DOHH2 (cell line): ENCODE data around the gene ZNF207.
"Not testable (repeated sequence)": the region's sequence is repeated elsewhere in the genome, so short reads cannot be mapped to it uniquely, and the experiment has no call there.

Experiments
- H3F3A ChIP-seq: fragments of 200-600 bp; sonication (generic), shearing (Covaris generic); 2 replicates; pipeline ENCODE4 v1.6.0; 2016; ENCODE audit warnings: antibody characterized with exemption, mild to moderate bottlenecking; ENCODE audit not compliant: control insufficient read depth, insufficient read depth
- H3K27ac ChIP-seq: fragments of 200-600 bp; sonication (generic); 2 replicates; pipeline ENCODE4 v1.5.1; 2014; ENCODE audit warnings: low read depth, mild to moderate bottlenecking, low read length, moderate library complexity
- H3K27me3 ChIP-seq: fragments of 200-600 bp; sonication (generic); 2 replicates; pipeline ENCODE4 v1.6.1; 2014; ENCODE audit warnings: mild to moderate bottlenecking, low read length, mixed read lengths; ENCODE audit not compliant: control insufficient read depth
- H3K36me3 ChIP-seq: fragments of 200-600 bp; sonication (generic); 2 replicates; pipeline ENCODE4 v1.6.1; 2014; ENCODE audit warnings: mild to moderate bottlenecking, low read length, moderate library complexity, mixed read lengths; ENCODE audit not compliant: control insufficient read depth
- H3K4me1 ChIP-seq: fragments of 200-600 bp; sonication (generic); 2 replicates; pipeline ENCODE4 v1.6.1; 2014; ENCODE audit warnings: mild to moderate bottlenecking, low read length, mixed read lengths; ENCODE audit not compliant: control insufficient read depth
- H3K4me2 ChIP-seq: fragments of 200-600 bp; sonication (generic); 2 replicates; pipeline ENCODE4 v1.6.0; 2014; ENCODE audit warnings: mild to moderate bottlenecking, low read length, moderate library complexity
- H3K4me3 ChIP-seq: fragments of 200-600 bp; sonication (generic); 2 replicates; pipeline ENCODE4 v1.5.1; 2014; ENCODE audit warnings: mild to moderate bottlenecking, low read length, mixed read lengths
- H3K79me2 ChIP-seq: fragments of 200-600 bp; sonication (generic); 2 replicates; pipeline ENCODE4 v1.6.1; 2014; ENCODE audit warnings: mild to moderate bottlenecking, low read length, mixed read lengths; ENCODE audit not compliant: control insufficient read depth
- H3K9me2 ChIP-seq: fragments of 200-600 bp; sonication (generic); replicated peaks from 2 replicates; pipeline ENCODE4 v1.6.1; 2014; ENCODE audit warnings: mild to moderate bottlenecking, low read length, mixed read lengths; ENCODE audit not compliant: control insufficient read depth
- H3K9me3 ChIP-seq: fragments of 200-600 bp; sonication (generic); 2 replicates; pipeline ENCODE4 v1.6.1; 2014; ENCODE audit warnings: antibody characterized with exemption, low read length, mixed read lengths; ENCODE audit not compliant: control insufficient read depth, insufficient read depth
- H4K20me1 ChIP-seq: fragments of 200-600 bp; sonication (generic); 2 replicates; pipeline ENCODE4 v1.6.0; 2014; ENCODE audit warnings: low read depth, mild to moderate bottlenecking, antibody characterized with exemption, low read length, moderate library complexity; ENCODE audit not compliant: control insufficient read depth, insufficient read depth
- EZH2phosphoT487 ChIP-seq: fragments of 200-600 bp; sonication (generic); IDR thresholded peaks from 2 replicates; pipeline ENCODE4 v1.6.1; 2017; ENCODE audit warnings: borderline replicate concordance, mild to moderate bottlenecking, antibody characterized with exemption, low read length, moderate library complexity, mixed read lengths
- TF ChIP-seq, protein P1 (sequence below): fragments of 200-600 bp; sonication (generic); IDR thresholded peaks from one replicate; pipeline ENCODE4 v1.5.1; 2014; ENCODE audit warnings: antibody characterized with exemption, mild to moderate bottlenecking, low read depth, low read length; ENCODE audit not compliant: poor library complexity, severe bottlenecking

Gene ZNF207

DNA sequence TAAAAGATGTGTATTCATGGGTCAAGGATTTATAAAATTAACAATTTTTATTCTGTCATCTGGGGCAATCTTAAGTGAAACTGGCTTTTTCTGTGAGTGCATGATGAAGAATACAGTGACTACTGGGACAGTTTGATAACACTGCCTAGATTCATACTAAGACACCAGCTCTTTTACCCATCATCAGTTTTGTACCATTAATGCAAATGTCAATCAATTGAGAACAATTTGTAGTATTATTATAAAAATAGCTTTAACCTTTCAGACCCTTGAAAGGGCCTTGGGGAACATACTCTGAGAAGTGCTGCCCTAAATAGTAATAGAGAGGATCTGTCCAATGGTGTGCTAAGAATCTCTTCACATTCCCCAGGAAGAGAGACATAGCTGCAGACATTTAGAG lies 49.0 kb downstream of the ZNF207 start:
- H3K4me2 ChIP-seq = no peak overlapping the region
- H4K20me1 ChIP-seq = no peaks in the 10 kb centered on the region
- H3K36me3 ChIP-seq = no peaks in the 10 kb centered on the region
- H3K4me1 ChIP-seq = no peaks in the 10 kb centered on the region
- no peaks in the 10 kb centered on the region for H3F3A ChIP-seq
- no peak for TF ChIP-seq EZH2phosphoT487
- TF ChIP-seq, protein P1, sequence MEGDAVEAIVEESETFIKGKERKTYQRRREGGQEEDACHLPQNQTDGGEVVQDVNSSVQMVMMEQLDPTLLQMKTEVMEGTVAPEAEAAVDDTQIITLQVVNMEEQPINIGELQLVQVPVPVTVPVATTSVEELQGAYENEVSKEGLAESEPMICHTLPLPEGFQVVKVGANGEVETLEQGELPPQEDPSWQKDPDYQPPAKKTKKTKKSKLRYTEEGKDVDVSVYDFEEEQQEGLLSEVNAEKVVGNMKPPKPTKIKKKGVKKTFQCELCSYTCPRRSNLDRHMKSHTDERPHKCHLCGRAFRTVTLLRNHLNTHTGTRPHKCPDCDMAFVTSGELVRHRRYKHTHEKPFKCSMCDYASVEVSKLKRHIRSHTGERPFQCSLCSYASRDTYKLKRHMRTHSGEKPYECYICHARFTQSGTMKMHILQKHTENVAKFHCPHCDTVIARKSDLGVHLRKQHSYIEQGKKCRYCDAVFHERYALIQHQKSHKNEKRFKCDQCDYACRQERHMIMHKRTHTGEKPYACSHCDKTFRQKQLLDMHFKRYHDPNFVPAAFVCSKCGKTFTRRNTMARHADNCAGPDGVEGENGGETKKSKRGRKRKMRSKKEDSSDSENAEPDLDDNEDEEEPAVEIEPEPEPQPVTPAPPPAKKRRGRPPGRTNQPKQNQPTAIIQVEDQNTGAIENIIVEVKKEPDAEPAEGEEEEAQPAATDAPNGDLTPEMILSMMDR = no peak
- H3K4me3 ChIP-seq = no peak overlapping the region
- H3K27me3 ChIP-seq = 0 out of 2 replicates have a peak, but pooled peaks cover 7% of the 10 kb centered on the region
- no peaks in the 10 kb centered on the region for H3K79me2 ChIP-seq
- H3K9me3 ChIP-seq = no peaks in the 10 kb centered on the region
- no peaks in the 10 kb centered on the region for H3K9me2 ChIP-seq
- no peak overlapping the region for H3K27ac ChIP-seq

GRCh38 chr17:32410085-32410484 lies 60.1 kb downstream of the ZNF207 start:
- H3K4me3 ChIP-seq, H3F3A ChIP-seq, H3K9me3 ChIP-seq, H3K36me3 ChIP-seq, H3K27me3 ChIP-seq, H4K20me1 ChIP-seq, H3K4me2 ChIP-seq, H3K27ac ChIP-seq, H3K4me1 ChIP-seq, H3K79me2 ChIP-seq, H3K9me2 ChIP-seq: not testable (repeated sequence)

DNA sequence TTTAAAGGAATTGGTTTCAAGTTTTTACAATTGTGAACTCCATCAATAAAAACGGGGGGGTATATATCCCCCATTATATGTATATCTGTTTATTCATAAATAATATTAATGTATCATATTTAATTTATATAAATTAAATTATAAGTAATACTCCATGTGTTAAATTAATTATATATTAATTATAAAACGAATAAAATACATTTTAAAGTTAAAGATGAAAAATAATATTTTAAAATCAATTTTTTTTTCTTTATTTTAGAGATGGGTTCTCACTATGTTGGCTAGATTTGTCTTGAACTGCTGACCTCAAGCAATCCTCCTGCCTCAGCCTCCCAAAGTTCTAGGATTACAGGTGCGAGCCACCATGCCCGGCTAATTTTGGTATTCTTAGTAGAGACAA lies 76.9 kb downstream of the ZNF207 start:
- no peaks in the 10 kb centered on the region for H3K9me2 ChIP-seq
- no peaks in the 10 kb centered on the region for H3F3A ChIP-seq
- no peaks in the 10 kb centered on the region for H3K36me3 ChIP-seq
- no peaks in the 10 kb centered on the region for H3K79me2 ChIP-seq
- H3K4me2 ChIP-seq = no peak overlapping the region
- H3K4me1 ChIP-seq = no peaks in the 10 kb centered on the region
- no peak for TF ChIP-seq EZH2phosphoT487
- TF ChIP-seq, protein P1 = no peak
- no peak overlapping the region for H3K4me3 ChIP-seq
- no peaks in the 10 kb centered on the region for H4K20me1 ChIP-seq
- H3K27ac ChIP-seq = no peak overlapping the region
- H3K9me3 ChIP-seq = peaks cover 15% of the 10 kb centered on the region
- 0 out of 2 replicates have a peak, but pooled peaks cover 3% of the 10 kb centered on the region for H3K27me3 ChIP-seq

DNA sequence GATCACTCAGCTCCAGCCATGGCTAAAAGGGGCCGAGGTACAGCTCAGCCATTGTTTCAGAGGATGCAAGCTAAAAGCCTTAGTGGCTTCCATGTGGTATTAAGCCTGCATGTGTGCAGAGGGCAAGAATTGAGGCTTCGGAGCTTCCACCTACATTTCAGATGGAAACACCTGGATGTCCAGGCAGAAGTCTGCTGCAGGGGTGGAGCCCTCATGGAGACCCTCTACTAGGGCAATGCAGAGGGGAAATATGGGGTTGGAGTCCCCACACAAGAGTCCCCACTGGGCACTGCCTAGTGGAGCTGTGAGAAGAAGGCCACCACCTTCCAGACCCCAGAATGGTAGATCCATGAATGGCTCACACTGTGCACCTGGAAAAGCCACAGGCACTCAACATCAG lies 79.6 kb downstream of the ZNF207 start:
- H3K79me2 ChIP-seq = no peaks in the 10 kb centered on the region
- no peaks in the 10 kb centered on the region for H3F3A ChIP-seq
- H3K27ac ChIP-seq = no peak overlapping the region
- no peaks in the 10 kb centered on the region for H4K20me1 ChIP-seq
- no peak overlapping the region for H3K4me2 ChIP-seq
- no peaks in the 10 kb centered on the region for H3K4me1 ChIP-seq
- no peak overlapping the region for H3K4me3 ChIP-seq
- H3K36me3 ChIP-seq = no peaks in the 10 kb centered on the region
- no peak for TF ChIP-seq EZH2phosphoT487
- TF ChIP-seq, protein P1 = no peak
- peaks cover 15% of the 10 kb centered on the region for H3K9me3 ChIP-seq
- no peaks in the 10 kb centered on the region for H3K27me3 ChIP-seq
- no peaks in the 10 kb centered on the region for H3K9me2 ChIP-seq
